DMS153 (cell line): Measurements from ENCODE around the gene EXOSC10.
"Not testable (repeated sequence)": the region's sequence is repeated elsewhere in the genome, so short reads cannot be mapped to it uniquely, and the experiment has no call there.

ENCODE experiments used
- DNase-seq: peaks from one replicate; lab custom pipeline; 2025; lab: John Stamatoyannopoulos, UW

EXOSC10 gene

DNA sequence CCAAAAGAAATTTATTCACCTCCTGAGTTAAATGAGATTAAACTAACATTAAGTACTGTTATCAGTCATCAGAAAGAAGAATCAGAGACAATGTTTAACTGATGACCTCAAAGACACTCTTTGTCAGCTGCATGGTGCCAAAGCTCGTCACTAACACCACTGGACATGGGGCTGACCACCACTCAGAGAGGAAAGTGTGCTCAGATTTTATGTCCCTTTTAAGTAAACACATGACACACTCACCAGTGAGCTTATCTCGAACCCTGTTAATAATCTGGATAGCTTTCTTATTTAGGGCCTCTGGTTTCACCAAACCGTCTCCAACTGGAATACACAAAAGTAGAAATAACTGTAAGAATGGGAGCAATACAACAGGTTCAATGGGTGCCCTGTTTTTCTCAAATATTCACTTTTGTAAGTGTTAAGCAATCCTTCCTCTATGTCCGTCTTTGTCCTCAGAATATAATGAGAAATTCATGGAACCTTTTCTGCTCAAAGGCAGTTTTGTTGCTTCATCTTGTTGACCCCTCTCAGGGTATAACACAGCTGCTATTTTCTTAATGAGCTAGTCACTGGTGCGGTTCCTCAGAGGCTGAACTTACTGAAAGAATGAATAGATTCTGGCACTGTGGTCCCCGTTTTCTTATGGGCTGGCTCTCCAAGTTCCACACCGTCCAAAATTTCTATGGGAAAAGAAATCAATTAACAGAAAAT, 9.5 kb upstream of the EXOSC10 start:
- DNase-seq = no peak

DNA sequence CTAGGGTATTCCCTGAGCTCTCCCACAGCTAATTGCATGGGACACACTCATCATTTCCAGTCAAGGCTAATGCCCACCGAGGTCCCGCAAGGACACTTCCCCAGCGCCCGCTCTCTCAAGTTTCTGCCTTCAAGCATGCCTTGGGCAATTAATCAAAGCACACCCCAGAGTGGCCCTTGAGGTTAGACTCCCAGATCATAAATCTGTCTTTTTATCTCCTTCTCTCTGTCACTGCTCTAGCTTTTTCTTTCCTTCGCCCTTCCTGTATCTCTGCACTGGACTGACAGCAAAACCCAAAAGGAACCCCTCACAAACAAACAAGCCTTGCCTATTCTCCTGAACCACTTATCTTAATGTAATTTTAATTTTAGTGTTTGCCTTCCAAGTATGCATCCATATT, 7.9 kb upstream of the EXOSC10 start:
- no peak for DNase-seq

DNA sequence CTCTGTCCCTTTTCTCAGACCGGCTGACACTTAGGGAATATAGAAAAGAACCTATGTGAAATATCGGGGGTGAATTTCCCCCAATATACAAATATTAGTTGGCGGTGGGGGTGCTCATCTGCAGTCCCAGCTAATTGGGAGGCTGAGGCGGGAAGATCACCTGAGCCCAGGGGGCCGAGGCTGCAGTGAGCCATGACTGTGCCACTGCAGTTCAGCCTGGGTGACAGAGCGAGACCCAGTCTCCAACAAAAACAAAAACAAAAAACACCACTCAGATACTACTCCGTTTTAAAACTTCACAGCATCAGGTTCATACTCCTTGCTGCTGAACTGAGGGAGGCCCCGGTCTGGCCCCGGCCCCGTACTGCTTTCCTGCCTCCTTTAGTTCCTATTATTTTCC, 5.9 kb upstream of the EXOSC10 start:
- no peak for DNase-seq

DNA sequence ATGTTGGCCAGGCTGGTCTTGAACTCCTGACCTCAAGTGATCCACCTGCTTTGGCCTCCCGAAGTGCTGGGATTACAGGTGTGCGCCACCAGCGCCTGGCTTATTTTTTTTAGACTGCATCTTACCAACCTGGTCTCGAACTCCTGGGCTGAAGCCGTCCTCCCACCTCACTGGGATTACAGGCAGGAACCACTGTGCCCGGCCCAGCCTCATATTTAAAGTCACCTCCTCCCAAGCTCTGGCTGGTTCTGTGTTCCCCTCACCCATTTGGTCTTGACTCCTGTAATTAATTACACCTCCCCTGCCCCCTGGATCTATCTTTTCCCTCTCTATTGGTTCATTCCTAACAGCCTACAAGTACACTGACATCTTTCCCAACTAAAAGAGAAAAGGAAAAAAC, 1.7 kb upstream of the EXOSC10 start:
- DNase-seq = no peak

DNA sequence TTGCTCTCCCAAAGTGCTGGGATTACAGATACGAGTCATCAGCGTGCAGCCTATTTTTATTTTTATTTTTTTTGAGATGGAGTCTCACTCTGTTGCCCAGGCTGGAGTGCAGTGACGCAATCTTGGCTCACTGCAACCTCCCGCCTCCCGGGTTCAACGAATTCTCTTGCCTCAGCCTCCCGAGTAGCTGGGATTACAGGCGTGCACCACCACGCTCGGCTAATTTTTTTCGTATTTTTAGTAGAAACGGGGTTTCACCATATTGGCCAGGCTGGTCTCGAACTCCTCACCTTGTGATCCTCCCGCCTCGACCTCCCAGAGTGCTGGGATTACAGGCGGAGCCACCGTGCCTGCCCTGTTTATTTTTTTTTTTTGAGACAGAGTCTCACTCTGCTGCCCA, 1.1 kb upstream of the EXOSC10 start:
- not testable (repeated sequence) for DNase-seq

DNA sequence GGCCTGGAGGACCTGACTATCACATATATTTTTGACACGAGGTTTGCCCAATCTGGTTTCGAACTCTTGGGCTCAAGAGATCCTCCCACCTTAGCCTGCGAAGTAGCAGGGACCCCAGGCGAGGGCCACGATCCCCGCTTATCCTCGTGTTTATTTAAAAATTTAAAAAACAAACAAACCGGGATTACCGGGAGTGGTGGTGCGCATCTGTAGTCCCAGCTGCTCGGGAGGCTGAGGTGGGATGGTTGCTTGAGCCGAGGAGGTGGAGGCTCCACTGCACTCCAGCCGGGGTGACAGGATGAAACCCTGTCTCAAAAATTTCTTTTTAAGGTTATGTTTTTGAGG, 452 bp upstream of the EXOSC10 start:
- DNase-seq = no peak

DNA sequence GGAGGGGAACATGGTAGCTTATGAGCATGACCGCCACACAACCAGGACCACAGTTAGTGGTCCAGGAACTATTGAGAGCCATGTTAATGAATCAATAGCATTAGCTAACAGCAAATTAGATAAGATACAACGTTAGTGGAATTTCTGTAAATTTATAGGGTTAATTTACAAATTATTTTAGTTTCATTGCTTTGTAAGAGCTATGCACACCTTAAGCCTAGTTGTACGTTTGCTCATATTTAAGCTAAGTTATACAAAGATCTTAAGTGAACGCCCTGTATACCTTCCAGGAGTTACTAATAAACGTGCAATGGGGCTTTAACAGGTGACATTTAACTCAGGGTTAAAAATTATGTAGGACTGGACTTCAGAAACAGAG, 749 bp downstream of the EXOSC10 start:
- DNase-seq = no peak

DNA sequence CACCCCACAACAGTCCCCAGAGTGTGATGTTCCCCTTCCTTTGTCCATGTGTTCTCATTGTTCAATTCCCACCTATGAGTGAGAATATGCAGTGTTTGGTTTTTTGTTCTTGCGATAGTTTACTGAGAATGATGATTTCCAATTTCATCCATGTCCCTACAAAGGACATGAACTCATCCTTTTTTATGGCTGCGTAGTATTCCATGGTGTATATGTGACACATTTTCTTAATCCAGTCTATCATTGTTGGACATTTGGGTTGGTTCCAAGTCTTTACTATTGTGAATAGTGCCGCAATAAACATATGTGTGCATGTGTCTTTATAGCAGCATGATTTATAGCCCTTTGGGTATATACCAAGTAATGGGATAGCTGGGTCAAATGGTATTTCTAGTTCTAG, 15.9 kb downstream of the EXOSC10 start:
- not testable (repeated sequence) for DNase-seq

DNA sequence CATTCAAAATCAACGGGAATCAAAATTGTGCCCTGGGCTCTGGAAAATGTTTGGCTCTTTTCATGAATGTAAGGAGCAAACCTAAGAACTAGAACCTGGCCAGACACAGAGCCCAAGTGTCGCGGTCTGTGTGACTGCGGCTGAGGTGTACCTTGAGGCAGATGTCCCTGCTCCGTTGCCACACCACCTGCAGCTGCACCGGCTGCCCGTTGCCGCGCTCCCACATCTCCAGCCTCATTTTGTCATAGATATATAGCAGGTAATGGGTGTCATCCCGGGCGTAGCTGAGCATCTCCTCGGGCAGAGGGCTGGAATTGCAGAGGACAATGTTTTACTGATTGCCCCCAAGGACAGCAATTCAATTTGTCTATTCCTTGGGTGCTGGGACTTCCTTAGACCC, 18.7 kb downstream of the EXOSC10 start:
- no peak for DNase-seq

DNA sequence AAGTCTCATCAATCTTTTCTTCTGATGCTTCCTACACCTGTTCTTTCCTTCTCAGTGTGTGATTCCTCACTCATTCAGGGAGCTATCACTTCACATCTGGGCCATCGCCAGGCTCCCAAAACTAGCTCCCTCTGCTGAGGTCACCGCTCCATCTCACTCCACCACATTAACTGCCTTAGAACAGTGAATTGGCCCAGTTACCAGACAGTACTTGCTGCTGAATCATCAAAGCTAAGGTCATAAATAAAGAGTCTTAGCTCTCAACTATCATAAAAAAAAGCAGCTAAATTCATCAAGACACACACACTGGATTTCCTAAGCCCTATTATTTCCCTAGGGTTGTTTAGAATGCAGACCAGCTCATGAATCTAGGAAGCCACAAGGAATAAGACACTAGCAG, 21.0 kb downstream of the EXOSC10 start:
- DNase-seq = no peak

DNA sequence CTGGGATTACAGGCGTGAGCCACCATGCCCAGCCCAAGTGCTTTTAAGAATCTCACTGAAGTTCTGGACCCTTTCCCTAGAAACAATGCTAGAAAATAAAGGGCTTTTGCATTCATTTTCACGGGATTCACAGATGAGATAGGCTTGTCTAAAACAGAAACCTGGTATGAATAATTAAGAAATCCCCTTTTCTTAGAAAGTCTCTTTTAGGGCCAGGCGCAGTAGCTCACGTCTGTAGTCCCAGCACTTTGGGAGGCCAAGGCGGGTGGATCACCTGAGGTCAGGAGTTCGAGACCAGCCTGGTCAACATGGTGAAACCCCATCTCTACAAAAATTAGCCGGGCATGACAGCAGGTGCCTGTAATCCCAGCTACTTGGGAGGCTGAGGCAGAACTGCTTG, 26.3 kb downstream of the EXOSC10 start:
- not testable (repeated sequence) for DNase-seq

DNA sequence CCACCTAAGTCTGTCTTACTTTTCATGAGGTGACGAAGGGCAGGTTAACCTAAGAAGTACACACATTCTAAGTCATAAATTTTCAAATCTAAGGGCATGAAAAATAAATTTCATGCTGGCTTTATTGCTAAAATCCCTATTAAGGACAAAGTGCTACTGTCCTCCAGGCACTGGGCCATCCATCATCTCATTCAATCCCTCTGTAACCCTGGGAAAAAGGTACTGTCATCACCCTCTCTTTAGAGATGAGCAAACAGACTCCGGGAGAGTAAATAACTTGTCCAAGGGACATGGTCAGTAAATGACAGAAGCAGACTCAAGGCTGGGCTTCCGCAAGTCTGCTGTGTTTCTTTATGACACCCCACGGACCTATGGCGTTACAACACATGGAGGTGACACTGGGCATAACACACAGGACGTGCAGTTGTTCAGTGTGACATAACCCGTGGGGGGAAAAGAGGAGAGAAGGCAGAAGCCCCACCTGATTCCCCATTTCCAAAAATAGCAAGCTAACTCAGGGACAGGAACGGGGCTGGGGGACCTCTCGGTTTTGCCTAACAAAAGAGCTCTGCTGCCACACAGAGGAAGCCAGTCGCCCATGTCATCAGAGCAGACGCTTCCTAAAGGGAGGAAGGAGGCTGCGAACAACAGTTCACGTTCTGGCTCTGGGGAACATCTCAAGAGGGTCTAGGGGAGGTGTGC, 27.3 kb downstream of the EXOSC10 start:
- peak; percentile 83 for DNase-seq

DNA sequence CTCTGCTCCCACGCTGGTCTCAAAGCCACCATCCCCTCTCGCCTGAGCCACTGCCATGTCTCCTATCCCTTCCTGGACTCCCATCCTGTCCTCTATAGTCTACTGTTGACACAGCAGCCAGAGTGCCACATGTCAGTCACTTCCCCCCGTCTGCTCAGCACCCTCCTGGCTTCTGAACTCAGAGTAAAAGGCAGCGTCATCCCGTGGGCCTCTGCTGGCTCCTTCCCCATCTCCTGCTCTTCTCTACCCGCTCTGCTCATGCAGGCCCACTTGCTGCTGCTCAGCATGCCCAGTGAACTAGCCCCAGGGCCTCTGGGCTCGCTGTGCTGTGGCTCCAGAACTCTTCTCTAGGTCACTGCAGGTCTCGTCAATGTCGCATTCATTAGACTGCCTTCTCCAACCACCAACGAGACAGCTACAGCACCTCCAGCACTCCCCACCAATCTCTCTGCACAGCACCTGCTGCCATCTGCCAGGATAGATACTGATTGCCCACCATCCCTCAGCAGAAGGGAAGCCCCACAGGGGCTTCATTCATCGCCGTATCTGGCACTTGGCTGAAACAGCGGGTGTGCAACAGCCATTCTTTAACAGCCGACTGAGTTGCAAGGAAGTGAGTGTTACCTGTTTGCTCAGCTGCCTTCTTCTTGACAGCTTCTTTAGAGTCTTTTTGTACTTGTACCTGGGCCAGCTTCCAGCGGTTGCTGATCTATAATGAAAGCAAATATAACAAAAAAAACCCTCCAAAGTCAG, 28.0 kb downstream of the EXOSC10 start:
- peak; percentile 68 for DNase-seq

DNA sequence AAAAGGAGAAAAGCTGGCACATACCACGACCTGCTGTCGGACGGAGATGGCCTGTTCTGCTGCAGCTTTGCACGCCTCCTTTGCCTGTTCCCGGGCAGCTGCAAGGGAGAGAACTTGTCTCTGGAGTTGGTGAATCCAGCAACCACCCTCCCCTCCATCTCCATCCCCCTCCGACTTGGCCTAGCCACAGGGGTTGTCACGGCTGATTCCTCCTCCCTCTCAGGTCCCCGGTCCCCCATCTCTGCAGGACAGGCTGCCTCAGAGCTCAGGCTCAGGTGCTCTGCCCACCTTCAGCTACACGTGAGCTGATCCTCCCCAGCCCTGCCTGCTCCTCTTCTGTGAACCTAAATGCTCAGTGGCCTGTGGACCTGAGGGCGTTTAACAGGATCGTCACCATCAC, 28.8 kb downstream of the EXOSC10 start:
- DNase-seq = no peak

DNA sequence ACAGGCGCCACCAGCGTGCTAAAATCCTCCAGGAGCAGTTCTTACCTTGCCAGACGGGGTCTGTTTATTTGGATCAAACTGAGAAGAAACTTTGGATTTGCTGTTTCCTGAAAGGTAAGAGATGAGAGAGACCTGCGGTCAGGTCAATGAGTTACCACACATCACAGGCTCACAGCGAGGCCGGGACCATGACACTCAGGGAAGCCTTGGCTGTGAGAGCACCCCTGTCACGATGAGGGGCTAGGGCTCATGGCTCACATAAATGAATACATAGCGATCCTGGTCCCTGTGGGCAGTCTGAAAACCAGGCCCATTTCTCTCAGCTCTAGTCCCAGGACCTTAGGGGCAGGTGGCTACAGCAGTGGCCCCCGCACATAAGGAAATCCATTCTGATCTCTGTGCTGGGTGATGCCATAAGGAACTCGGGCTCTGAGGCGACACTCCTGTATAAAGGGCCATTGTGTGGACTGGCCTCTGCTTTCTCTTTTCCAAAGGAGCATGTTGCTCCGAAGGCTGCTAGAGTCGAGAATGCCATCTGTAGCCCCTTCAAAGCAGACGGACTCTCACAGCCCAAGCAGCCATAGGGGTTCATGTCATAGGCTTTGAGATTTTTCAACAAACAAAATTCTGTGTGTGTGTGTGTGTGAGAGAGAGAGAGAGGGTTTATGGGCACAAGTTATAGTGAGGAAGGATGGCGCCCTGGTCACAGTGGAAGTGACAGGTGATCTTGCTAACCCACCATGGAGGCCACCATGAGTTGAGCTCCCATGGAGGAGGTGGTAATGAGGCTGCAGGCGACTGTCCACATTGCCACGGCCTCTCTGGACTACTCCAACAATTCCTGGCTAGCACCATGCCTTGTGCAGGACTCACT, 30.8 kb downstream of the EXOSC10 start:
- DNase-seq = no peak

DNA sequence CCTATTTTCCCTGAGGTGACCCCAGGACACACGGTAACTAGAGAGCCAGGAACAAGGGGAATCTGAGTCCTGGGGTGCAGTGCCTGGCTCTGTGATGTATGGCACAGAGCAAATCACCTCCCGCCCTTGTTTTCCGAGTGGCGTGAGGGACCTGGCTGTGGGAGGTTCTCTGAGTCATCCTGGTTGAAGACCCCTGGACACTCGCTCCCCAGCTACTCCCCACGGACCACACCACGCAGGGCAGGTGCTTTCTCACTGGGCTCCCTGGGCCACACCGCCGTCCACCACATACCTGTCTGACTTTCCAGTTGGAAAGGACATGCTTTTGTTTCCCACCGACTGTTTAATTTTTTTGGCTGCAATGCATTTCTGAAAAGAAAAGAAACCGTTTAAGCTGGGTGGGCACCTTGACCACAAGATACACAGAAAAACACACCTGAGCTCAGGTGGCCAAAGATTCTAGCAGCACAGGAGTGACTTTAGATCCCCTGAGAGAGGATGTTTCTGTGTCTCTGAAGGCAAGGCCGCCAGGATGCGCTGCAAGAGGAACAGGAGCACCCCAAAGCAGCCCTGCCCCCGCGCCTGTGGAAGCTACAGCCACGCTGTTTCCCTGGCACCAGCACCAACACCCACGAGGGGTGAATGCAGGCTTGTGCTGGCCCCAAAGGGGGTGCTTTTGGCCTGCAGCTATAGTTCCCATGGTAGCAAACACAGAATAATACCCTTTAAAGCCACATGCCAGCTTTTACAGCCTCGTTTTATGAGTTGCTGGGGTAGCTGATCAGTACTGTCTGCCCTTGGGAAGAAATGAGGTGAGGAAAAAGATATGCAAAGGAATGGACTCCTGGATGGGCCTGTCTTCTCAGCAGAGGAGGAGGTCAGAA, 31.7 kb downstream of the EXOSC10 start:
- DNase-seq = no peak

DNA sequence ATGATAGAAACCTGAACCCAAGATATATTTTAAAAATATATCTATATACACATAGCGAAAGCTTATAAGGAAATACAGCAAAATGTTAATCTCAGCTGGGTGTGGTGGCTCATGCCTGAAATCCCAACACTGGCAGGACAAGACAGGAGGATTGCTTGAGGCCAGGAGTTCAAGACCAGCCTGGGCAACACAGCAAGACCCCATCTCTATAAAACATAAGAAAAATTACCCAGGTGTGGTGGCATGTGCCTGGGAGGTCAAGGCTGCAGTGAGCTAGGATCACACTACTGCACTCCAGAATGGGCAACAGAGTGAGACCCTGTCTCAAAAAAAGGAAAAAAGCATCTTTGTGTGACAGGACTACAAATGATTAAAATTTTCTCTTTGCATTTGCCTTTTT, 33.9 kb downstream of the EXOSC10 start:
- DNase-seq = no peak

DNA sequence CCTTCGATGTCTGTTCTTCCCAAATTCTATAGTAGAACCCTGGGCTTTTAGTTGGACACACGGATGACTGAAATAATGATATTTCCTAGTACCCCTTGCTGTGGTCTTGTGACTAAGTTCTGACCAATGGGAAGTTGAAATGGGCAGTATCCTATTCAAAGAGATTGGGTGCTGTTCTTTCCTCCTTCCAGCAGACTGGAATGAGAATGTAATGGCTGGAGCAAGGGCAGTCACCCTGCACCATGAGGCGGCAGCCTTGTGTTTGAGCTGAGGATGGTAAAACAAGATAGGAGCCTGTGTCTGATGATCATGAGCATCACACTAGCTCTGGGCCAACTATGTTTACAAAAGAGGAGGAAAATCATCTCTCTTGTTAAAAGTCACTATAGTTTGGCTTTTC, 34.7 kb downstream of the EXOSC10 start:
- DNase-seq = no peak

DNA sequence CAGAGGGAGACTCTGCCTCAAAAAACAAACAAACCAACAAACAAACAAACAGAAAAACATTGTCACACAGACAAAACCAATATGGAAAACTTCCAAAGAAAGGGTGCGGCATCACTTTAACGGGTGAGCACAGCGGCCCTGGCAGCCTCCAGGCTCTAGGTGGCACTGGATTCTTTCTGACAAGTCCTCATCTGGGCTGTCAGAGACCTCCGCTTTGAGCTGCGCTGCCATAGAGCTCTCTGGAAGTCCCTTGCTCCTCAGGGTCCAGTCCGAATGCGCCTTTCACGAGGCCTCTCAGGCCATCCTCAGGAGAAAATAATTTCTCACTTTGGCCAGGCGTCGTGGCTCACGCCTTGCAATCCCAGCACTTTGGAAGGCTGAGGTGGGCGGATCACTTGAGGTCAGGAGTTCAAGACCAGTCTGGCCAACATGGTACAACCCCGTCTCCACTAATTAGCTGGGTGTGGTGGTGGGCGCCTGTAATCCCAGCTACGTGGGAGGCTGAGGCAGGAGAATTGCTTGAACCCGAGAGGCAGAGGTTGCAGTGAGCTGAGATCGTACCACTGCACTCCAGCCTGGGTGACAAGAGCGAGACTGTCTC, 35.6 kb downstream of the EXOSC10 start:
- DNase-seq = not testable (repeated sequence)

DNA sequence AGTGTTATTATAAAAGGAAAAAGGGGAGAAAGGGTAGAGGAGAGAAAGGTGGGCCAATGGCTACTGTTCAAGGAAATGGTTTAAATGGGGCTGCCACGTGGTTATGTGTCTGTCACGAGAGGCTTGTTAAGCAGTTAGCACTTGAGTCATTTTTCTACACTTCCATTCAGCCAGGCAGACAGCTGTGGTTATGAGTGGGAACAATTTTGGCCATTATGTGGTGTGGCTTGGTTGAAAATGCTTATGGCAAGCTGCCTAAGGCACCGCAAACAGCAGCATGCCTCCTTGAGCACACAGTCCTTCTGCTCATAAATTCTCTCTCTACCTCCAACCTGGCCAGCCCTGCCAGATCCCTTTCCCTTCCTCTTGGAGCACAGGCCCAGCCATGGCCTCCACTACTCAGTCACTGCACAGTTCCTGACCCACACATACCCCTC, 36.7 kb downstream of the EXOSC10 start:
- DNase-seq = peak; percentile 18
